GM13976 (cell line): Measurements from ENCODE around the gene PASK.

Experiments
- DNase-seq: peaks from one replicate; pipeline ENCODE4 v3.0.0; 2012; ENCODE audit warnings: low spot score
- in situ Hi-C: fragments of 300-500 bp; cut with MboI; formaldehyde crosslinking; loops from one replicate; pipeline ENCODE4 v1.12.0; 2022; ENCODE audit warnings: low sequenced_read_pairs, mixed read lengths, inconsistent platforms; ENCODE audit not compliant: unreplicated experiment
- TF ChIP-seq, protein P1 (sequence below): IDR thresholded peaks from 2 replicates; pipeline ENCODE4 v1.5.1; 2012; ENCODE audit warnings: borderline replicate concordance, mild to moderate bottlenecking; ENCODE audit not compliant: insufficient read depth; ENCODE audit errors: extremely low read depth, missing control alignments, control extremely low read depth

PASK gene

DNA sequence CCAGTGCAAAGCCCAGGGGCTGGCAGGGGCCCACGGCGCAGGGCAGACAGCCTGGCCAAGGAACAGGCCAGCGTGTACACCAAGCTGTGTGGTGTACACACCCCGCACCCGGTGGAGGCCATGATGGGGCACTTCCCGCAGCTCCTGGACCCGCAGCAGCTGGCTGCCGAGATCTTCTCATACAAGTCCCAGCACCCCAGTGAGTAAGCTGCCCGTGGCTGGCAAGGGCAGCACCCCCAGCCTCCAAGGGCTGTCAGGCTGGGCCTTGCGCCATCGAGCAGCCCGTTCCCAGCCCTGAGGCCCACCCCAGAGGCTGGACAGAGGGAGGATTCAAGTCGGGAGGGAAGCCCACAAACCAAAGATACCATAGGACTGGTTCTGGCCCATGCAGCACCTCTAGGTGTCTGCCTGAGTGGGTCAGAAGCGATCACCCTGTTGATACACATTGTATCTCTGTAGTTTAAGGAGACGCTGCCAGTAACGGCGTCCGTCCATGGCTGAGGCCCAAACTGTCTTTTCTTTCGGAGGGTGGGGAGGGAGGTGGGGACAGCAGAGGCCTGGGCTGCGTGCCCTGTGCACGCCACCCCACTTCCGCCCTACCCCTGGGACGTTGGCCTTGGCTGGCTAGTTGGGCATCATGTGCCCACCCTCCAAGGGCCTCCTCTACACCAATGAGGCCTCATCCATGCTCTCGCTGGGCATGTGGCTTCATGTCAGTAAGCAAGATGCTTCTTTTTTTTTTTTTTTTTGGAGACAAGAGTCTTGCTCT is 30.4 kb downstream of the PASK start:
- TF ChIP-seq, protein P1, sequence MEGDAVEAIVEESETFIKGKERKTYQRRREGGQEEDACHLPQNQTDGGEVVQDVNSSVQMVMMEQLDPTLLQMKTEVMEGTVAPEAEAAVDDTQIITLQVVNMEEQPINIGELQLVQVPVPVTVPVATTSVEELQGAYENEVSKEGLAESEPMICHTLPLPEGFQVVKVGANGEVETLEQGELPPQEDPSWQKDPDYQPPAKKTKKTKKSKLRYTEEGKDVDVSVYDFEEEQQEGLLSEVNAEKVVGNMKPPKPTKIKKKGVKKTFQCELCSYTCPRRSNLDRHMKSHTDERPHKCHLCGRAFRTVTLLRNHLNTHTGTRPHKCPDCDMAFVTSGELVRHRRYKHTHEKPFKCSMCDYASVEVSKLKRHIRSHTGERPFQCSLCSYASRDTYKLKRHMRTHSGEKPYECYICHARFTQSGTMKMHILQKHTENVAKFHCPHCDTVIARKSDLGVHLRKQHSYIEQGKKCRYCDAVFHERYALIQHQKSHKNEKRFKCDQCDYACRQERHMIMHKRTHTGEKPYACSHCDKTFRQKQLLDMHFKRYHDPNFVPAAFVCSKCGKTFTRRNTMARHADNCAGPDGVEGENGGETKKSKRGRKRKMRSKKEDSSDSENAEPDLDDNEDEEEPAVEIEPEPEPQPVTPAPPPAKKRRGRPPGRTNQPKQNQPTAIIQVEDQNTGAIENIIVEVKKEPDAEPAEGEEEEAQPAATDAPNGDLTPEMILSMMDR, result no peak
- DNase-seq, result no peak
- in situ Hi-C loops, result no loop called here

DNA sequence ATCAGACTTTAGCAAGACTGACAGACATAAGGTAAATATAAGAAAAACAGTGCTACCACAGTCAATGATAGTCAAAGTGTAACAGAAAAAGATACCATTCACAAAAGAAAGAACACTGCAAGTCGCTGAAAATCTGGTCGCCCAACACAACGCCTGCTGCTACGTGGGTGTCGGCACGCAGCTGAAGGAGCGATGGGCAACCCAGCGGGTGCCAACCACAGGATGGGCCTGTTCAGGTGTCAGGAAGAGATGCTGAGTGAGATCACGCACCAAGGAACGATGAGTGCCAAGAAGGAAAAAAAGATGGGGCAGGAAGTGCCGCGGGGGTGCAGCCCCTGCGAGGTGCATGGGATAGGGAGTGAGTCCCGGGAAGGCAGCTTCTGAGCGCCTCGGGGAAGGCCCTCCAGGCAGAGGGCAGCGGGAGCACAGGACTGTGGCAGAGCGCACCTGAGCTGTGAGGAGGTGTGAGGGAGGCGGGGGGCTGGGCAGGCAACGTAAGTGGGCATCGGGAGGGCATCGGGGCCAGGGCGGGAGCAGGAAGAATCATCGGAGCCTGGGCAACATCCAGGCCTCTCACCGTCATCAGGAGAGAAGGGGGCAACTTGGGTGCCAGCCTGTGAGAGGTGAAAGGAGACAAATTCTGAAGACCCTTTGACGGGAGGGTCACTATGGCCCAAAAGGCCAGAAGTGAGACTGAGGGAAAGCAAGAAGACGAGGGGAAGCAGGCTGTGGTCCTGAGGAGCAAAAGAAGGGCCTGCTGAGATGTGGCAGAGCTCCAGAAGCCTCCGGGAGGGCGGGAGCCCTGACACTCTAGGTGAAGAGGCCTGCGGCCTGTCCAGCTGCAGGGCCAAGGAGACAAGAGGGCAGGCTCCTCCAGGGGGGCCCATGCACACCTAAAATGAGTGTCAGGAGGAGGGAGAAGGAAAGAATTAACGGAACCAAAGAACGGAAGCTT is 32.4 kb downstream of the PASK start:
- in situ Hi-C loops, result no loop called here
- no peak for DNase-seq
- TF ChIP-seq, protein P1, result no peak

DNA sequence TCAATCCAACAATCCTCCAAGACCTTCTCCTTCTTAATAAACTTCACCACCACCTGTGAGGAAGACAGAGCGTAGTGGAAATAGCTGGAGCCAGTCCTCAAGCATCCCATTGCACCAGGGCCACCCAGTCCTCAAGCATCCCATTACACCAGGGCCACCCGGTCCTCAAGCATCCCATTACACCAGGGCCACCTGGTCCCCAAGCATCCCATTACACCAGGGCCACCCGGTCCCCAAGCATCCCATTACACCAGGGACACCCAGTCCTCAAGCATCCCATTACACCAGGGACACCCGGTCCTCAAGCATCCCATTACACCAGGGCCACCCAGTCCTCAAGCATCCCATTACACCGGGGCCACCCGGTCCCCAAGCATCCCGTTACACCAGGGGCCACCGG is 33.9 kb downstream of the PASK start:
- DNase-seq, result no peak
- TF ChIP-seq, protein P1, result no peak
- in situ Hi-C loops, result no loop called here

DNA sequence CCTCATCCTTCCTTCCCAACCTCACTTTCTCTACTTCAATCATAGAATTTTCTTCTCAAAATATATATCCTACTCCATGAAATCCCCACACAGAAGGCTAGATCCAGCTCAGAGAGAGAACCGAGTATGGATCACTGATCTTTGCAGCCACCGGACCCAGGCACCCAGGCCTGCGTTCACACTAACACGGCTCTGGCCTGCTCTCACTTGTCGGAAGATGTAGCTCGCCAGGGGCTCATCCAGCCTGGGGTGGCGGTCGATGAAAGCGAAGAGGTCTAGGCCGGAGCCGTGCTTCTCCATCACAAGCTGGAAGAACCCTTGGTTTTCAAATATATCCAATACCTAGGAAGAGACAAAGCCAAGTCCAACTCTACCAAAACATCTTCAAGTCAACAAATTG is 34.4 kb downstream of the PASK start:
- DNase-seq, result no peak
- TF ChIP-seq, protein P1, result no peak
- in situ Hi-C loops, result no loop called here

DNA sequence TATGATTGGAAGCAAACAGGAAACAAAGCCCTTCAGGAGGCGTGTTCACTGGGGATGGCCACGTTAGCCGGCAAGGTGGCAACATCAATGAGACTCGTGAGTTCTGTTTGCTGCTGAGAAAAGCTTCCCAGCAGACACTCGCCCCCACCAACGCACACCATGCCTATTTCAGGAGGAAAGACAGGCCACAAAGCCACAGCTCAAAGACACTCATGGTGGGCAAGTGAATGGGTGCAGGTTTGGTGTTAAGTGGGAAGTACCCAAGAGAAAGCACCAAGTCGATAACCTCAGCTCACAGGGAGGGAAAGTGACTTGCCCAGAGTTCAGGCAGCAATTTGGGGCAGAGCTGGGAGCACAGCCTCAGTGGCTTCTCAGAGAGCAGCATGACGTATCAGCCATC is 36.7 kb downstream of the PASK start:
- in situ Hi-C loops, result no loop called here
- peak; percentile 61 for DNase-seq

DNA sequence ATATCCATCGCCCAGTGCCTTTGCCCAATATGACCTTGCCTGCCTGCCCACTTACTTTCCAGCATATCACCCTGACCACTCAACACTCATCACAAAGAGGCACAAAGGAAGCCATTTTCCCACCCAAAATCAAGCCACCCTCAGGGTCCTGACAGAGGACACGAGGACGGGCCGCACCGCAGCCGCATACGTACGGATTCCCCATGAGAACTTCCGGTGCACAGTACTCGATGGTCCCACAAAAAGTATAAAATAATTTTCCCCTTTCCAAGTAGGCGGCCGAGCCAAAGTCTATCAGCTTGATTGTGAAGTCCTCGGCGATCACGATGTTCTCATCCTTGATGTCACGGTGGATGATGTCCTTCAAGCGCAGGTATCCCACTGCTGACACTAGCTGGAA is 37.2 kb downstream of the PASK start:
- DNase-seq, result no peak
- TF ChIP-seq, protein P1, result no peak
- in situ Hi-C loops, result no loop called here

More for the DNA sequence above, 36.7 kb downstream of the PASK start:
- TF ChIP-seq, protein P1, result no peak
